Measurements from ENCODE around the gene CLSTN2. TPM values are rescaled to one million over a fixed set of nuclear protein-coding genes. Genes with fewer than 3 reads are reported as not detected.

CLSTN2 gene
- total and polyA plus RNA-seq, 2 donors from 2014 or later = 2.0 to 12.0 TPM

GRCh38 chr3:140394488-140395133 lies 459.6 kb downstream of the CLSTN2 start:
- intact Hi-C loops (cut with DNase I) = no loop called here
- no peaks in the 10 kb centered on the region for H3K27me3 ChIP-seq (ENCODE audit: control insufficient read depth, insufficient read depth, low read length)
- no peak for TF ChIP-seq CTCF (IDR thresholded peaks at IDR 0.05; ENCODE audit: borderline replicate concordance, extremely low read depth, insufficient read depth)
- no peaks in the 10 kb centered on the region for H3K36me3 ChIP-seq (ENCODE audit: control insufficient read depth in 2 of 3, insufficient read depth in 3 of 3, low read length in 3 of 3)
- no peaks in the 10 kb centered on the region for H3K4me1 ChIP-seq (ENCODE audit: control insufficient read depth in 2 of 3, insufficient read depth in 2 of 3, low read depth in 1 of 3, low read length in 3 of 3)
- no peak for FAIRE-seq
- no peak overlapping the region for H3K4me3 ChIP-seq (ENCODE audit: low read length in 3 of 3)
- H3K27ac ChIP-seq (ENCODE audit: low read depth in 2 of 2, low read length in 2 of 2) = no peak overlapping the region
- no peak overlapping the region for H3K9ac ChIP-seq (ENCODE audit: low read length in 3 of 3)
- no peaks in the 10 kb centered on the region for H3K9me3 ChIP-seq (ENCODE audit: control insufficient read depth in 2 of 3, insufficient read depth in 1 of 3, low read length in 3 of 3)
- DNase-seq = no peak

DNA sequence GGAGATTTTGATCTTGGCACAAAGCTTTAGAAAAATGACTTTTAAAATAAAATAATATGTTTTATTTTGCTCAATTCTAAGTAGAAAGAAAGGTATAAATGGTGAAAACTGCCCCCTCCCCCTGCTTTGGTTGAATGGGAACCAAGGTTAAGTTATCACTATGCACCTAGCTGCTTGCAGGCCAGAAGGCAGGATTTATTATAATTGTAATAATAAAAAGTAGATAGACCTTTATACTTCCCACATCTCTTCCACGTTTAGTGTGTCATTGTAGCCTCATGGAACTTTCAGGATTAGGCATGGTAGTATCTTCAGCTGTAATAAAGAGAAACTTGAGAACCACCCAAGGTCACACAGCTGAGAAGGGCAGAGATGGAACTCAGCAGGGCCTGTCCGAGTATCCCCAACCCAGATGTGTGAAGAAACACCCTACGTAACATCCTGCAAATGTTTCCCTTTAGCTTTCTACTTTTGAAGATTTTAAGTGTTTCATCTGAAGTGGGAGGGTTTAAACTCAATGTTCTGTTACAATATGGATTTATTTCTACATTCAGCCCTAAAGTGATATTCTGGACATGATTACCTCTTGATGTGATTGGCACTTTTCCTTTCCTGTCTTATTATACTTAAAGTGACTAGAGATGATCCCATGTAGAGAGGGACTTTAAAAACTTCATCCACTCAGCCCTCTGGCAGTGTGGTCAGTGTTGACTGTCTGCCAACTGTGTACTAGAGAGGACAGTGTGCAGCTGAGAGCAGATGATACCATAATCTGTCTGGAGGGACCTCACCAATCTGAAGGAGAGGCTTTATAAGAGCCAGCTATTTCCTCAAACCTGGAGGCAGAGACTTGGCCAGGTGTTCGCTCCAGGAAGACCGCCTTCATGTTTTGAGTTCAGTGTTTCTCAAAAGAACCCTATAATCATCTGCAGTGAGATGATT lies 460.4 kb downstream of the CLSTN2 start:
- intact Hi-C loops (cut with DNase I) = no loop called here
- Histone ChIP-seq H3K27ac (ENCODE audit: low read depth in 2 of 2, low read length in 2 of 2) (no peak overlapping the region), H3K27me3 (ENCODE audit: control insufficient read depth, insufficient read depth, low read length) (no peaks in the 10 kb centered on the region), H3K36me3 (ENCODE audit: control insufficient read depth in 2 of 3, insufficient read depth in 3 of 3, low read length in 3 of 3) (no peaks in the 10 kb centered on the region), H3K9ac (ENCODE audit: low read length in 3 of 3) (no peak overlapping the region), H3K4me3 (ENCODE audit: low read length in 3 of 3) (no peak overlapping the region), H3K9me3 (ENCODE audit: control insufficient read depth in 2 of 3, insufficient read depth in 1 of 3, low read length in 3 of 3) (no peaks in the 10 kb centered on the region), H3K4me1 (ENCODE audit: control insufficient read depth in 2 of 3, insufficient read depth in 2 of 3, low read depth in 1 of 3, low read length in 3 of 3) (no peaks in the 10 kb centered on the region)
- DNase-seq = peak in 3 of 5 donors; percentile 22 to 49 (median 30)
- no peak for FAIRE-seq
- no peak for TF ChIP-seq CTCF (IDR thresholded peaks at IDR 0.05; ENCODE audit: borderline replicate concordance, extremely low read depth, insufficient read depth)

DNA sequence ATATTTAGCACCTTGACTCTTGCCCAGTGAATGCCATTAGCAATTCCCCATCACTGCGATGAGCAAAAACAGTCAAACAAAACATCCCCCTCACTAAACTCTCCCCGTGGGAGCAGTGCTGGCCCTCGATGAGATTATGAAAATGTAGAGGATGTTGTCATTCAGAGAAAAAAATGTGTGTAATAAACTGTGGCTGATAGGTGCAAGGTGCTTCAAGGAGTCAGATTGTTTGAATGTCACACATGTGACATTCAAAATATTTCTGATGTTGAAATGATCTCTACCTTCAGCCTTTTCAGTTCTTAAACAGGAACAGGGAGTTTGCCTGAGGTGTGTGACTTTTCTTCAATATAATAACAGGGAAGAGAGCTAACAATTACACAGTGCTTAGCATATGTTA lies 461.1 kb downstream of the CLSTN2 start:
- DNase-seq (no peak), FAIRE-seq (no peak)
- Histone ChIP-seq H3K4me1 (ENCODE audit: control insufficient read depth in 2 of 3, insufficient read depth in 2 of 3, low read depth in 1 of 3, low read length in 3 of 3) (no peaks in the 10 kb centered on the region), H3K27ac (ENCODE audit: low read depth in 2 of 2, low read length in 2 of 2) (no peak overlapping the region), H3K27me3 (ENCODE audit: control insufficient read depth, insufficient read depth, low read length) (no peaks in the 10 kb centered on the region), H3K9me3 (ENCODE audit: control insufficient read depth in 2 of 3, insufficient read depth in 1 of 3, low read length in 3 of 3) (no peaks in the 10 kb centered on the region), H3K36me3 (ENCODE audit: control insufficient read depth in 2 of 3, insufficient read depth in 3 of 3, low read length in 3 of 3) (no peaks in the 10 kb centered on the region), H3K9ac (ENCODE audit: low read length in 3 of 3) (no peak overlapping the region), H3K4me3 (ENCODE audit: low read length in 3 of 3) (no peak overlapping the region)
- no peak for TF ChIP-seq CTCF (IDR thresholded peaks at IDR 0.05; ENCODE audit: borderline replicate concordance, extremely low read depth, insufficient read depth)
- intact Hi-C loops (cut with DNase I) = no loop called here

Measured in kidney (tissue), 14 donors.